SK-N-MC (cell line): ENCODE results near the gene LRCOL1.

Experiments
- EZH2 ChIP-seq: fragments of 200-600 bp; sonication (generic); IDR thresholded peaks from one replicate; pipeline ENCODE4 v1.6.1; 2017; ENCODE audit warnings: antibody characterized with exemption
- FOXP2 ChIP-seq: optimal IDR thresholded peaks from 2 replicates; pipeline ENCODE3; 2011; ENCODE audit warnings: mild to moderate bottlenecking, moderate library complexity; ENCODE audit not compliant: insufficient read depth; ENCODE audit errors: extremely low read length, control extremely low read depth
- POLR2AphosphoS5 ChIP-seq: IDR thresholded peaks from 2 replicates; pipeline ENCODE4 v1.6.1; 2012; ENCODE audit warnings: mild to moderate bottlenecking, low read depth, low read length, borderline replicate concordance

GRCh38 chr12:132635076-132635955, 24.9 kb upstream of the LRCOL1 start:
- TF ChIP-seq POLR2AphosphoS5 (no peak), EZH2 (no peak), FOXP2 (no peak)
